HG03457 (cell line): ENCODE data around the gene TAOK1.

Experiments
- ATAC-seq: cut with Tn5 transposase; IDR thresholded peaks from one replicate; pipeline ENCODE4 v1.9.1; 2021; ENCODE audit warnings: moderate number of reproducible peaks; ENCODE audit not compliant: unreplicated experiment

TAOK1 gene

DNA sequence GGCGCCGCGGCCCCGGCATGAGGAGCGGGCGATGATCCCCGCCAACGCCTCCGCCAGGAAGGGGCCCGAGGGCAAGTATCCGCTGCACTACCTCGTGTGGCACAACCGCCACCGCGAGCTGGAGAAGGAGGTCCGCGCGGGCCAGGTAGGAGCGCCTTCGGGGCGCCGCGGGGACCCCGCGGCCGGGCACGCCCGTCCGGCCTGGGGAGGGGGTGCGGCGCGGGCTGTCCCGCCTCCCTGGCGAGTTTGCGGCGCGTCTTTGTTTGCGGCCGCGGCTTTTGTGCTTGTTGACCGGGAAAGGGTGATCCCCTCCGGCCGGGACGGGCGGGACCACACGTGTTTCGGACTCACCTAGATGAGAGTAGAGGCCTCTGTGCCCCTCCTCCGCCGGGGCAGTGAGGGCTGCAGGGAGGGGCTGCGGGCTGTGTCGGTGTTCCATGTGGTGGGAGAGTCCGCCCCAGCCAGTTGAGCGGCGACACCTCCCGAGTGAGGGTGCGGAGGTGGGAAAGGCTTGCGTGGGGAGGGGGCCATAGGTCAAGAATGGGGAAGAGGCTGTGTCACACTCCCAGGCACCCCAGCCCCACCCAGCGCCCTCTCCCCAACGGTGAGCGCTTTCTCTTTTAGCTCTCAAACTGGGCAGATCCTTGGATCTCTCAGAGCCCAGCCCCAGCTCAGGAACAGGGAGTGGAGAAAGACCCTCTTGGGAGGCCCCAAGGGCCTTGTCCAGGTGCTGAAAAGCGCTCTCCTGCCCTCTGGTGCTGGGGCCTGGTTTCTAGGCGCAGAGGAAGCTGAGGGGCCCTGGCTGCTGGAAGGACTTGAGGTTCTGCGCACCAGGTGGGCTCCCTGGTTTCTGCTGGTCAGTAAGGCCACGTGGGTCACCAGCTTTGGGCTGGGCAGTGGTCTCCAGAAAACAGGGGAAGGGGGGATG, 203.7 kb downstream of the TAOK1 start:
- no peak for ATAC-seq

DNA sequence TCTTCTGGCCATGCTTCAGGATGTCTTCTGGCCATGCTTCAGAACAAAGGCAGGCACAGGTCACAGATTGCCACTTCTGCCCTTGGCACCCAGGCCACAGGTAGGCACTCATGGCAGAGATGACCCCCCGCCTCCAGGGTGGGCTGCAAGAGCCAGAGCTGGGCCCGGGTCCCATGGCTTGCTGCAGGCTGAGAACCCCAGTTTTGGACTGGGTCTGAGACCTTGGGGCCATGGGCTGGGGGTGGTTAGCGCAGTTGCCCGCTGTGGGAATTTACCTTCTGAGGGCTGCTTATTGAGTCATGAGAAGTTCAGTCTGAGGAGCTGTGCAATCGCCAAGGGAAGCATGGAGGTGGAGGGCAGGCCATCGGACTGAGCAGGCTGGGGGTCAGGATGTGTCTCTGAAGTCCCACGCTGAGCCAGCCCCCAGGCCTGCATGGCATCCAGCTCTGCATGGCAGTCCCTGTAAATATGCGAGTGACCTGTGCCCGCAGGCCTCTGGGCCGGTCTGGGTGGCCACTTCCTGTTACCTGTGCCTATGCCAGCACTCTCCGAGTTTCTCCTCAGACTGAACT, 204.4 kb downstream of the TAOK1 start:
- ATAC-seq: no peak

DNA sequence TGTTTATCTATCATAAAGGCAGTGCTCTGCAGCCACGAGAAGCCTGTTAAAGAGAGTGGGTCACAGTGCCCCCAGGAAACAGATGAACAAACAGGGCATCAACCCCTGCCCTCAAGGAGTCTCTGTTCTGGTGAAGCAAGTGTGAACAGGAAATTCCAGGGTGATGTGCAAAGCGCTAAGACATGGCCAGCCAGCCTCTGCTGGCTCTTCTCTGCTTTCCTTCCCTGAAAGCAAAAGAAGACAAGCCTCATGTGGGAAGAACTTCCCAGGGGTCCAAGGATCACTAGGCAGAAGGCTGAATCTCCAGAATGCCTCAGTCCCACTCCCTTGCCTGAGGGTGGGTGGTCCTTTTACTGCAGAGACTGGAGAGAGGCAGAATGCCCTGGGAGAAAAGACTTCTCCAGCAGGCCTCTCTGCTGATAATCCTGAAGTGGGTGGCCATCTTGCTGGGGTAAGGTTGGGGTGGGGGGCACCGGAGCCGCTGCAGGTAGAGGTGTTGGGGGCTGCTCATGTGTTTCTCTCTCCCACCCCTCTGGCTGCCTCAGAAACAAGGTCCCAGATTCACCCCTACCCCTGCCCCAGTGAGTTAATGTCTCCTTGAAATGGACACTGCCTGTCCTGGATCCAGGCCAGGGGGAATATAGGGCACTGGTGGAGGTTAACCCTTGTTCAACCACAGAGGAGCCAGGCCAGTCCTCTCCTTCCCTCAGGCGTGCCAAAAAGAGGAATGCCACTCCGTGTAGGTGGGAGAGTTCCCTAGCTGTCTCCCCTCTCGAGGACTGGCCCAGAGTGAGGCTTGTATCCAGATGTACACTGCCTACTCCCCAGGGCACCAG, 205.2 kb downstream of the TAOK1 start:
- ATAC-seq: no peak

DNA sequence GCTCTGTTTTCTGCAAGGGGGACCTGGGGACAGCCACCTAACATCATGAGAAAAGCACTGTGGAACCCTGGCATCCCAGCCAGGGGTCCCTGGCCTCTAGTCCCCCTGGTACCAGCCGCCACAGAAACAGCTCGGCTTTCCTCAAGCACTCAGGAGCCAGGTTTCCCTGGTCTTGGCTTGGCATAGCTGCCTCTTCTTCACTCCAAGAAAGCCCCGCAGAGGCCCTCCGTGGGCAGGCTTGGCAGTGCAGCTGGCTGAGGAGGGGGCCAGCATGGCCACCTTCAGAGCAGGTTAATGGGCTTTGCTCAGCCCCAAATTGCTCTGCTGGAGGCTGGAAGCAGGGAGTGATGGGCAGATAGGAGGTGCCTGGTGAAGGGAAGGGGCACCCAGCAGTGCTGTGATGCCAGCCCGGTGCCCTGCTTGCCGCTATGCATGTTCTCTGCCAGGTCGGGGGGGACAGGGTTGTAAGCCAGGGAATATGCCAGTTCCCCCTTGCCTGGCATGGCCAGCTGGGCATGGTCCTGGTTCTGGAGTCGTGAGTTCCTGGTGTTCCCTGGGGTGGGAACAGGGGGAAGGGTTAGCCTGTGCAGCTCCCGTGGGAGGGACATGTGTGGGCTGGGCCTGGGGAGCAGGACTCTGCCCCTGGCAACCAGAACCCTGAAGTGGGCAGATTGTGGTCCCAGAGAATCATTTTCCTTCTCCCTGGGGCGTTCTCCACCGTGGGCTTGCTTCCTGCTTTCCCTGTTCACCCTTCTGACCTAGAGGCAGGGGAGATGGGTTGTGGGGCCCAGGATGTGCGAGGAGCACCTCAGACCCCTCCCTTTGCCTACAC, 206.0 kb downstream of the TAOK1 start:
- ATAC-seq: no peak

DNA sequence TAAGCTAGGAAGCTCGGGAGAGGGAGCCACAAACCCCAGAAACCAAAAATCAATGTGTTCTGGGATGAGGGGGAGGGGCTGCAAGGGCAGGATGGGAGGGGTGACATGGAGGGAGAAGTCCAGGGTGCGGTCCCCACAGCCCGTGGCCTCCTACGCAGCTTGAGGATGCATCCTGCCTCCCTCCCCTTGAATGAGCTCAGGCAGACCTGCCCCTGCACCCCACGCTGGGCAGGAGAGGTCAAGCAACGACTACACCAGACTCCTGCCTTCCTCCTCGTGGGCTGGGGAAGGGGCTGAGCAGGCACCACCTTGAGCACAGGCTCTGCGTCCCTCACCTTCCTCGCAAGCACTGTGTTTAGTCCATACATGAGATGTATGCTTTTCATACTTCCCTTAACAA, 206.6 kb downstream of the TAOK1 start:
- ATAC-seq: no peak

DNA sequence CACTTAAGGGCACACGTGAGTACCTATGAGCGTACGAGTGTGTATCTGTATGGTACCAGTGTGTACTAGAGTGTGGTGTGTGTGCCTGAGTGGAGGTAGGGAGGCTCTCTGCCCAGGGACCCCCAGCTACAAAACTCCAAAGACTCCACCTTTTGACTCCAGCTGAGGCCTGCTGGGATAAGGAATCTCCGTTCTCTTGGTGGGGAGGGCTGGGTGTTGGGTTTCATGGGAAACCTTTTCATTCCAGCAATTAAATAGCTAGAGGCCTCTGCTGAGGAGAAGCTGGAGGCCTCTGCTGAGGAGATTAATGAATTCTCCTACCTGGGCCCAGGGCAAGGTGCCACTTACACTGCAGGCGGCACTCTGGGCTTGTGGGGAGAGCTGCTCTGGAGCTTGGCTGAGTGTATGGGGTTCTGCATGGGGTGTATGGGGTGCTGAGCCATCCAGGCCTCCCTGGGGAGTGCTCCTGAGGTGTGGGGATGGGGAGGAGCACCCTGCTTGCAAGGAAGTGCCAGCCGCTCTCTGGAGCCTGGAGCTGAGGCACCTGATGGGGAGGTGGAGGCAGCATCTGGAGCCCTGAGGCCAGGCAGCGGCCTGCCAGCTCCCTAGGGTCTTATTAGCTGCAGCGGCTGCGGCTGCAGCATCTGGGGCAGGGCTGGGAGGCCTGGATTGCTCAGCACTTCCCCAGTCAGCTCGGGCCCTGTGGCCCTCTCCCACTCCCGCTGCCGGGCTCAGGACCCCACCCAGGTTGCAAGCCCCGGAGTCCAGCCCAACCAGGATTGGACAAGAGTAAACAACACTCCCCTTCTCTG, 207.4 kb downstream of the TAOK1 start:
- no peak for ATAC-seq
